Amygdala (tissue), 56 donors: ENCODE measurements around the gene GDPD5.
A peak's percentile ranks its signal among the peaks of the same experiment; 100 is the strongest.

Source experiments
- DNase-seq, 56 donors: peaks; one replicate each; lab custom pipeline; 2025; lab: John Stamatoyannopoulos, UW

Gene GDPD5

GRCh38 chr11:75537740-75538139, 12.0 kb upstream of the GDPD5 start:
- no peak for DNase-seq

GRCh38 chr11:75536786-75537641, 11.3 kb upstream of the GDPD5 start:
- no peak for DNase-seq

- DNase-seq: no peak
These were observed 9.3 kb upstream of the GDPD5 start for GRCh38 chr11:75535071-75535470.

GRCh38 chr11:75534259-75535069, 8.7 kb upstream of the GDPD5 start:
- DNase-seq: no peak

DNA sequence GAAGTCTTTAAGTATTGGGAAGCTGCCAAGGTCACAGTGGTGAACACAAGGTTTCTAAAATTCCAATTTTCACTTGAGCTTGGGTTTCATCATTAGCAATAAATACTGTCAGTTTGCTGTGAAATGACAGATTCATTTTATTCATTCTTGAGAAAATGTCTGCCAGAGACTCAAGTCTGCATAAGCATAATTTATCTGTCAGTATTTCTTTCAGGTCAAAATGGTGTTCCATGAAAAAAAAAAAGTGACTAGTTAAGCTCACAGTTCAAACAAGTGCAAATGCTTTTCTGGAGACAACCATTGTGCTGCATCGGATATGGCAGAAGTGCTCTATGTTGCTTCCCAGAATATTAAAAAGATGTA, 8.1 kb upstream of the GDPD5 start:
- no peak for DNase-seq

DNA sequence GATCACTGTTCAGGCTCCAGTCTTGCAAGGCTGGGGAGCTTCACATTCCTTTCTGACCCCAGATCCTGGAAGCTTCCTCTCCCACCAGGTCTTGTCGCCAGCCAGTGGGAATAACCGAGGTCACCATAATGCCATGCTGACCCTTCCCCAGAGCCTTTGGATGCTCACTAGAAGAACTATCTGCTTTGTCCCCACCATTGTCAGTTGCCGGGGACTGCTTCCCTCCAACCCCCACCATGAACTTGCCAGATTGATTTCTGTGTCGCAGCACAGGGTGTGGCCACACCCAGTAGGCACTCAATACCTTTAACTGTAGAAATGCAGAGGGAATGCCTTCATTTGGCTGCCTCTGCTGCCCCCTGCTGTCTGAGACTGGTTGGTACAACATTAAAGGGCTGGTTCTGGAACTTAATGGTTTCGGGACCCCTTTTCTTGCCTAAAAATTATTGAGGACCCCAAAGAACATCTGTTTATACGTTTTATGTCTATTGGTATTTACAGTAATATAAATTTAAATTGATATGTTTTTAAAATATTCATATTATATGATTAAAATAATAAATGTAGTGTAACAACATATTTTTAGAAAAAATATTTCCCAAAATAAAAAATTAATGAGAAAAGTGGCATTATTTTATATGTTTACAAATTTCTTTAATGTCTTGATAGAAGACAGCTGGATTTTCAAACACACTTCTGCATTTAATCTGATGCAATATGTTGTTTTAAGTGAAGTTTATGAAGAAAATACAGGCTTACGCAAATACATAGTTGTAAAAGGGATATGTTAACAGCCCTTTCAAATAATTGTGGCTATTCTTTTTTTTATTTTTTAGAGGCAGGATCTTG, 6.7 kb upstream of the GDPD5 start:
- DNase-seq: peak in 41 of 56 donors; percentile 5 to 86 (median 36)

DNA sequence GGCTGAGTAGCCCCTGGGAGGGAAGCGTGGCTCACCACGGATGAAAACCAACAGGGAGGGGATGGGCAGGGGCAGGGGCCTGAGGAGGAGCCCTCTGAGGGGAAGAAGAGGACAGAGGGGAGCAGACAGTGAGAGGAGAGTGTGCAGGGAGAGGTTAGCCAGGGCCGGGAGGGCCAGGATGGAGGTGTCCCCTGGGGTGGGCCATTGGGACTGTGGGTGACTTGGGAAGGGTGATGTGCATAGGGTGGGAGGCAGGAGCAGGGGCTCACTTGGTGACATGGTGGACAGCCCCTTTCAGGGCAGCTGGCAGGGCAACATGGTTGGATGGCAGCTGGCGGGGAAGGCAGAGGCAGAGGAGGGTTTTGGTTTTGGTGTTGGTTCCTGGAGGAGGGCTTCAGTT, 5.6 kb upstream of the GDPD5 start:
- DNase-seq: no peak

DNA sequence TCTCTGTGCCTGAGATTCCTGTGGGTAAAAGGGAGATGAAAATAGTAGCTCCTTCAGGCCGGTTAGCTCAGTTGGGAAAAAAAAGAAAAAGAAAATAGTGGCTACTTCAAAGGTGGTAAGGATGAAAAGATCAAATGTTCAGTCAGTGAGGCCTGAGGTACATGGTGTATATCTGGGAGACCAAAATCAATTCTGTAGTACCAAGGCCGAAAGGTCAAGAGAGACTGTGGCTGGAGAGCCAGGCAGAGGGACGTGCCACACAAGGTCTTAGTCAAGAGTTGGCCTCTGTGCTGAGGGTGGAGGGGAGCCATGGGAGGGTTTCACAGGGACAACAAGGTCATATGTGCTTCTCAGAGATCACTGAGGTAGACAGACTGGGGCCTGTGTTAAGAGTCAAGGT, 4.8 kb upstream of the GDPD5 start:
- no peak for DNase-seq

DNA sequence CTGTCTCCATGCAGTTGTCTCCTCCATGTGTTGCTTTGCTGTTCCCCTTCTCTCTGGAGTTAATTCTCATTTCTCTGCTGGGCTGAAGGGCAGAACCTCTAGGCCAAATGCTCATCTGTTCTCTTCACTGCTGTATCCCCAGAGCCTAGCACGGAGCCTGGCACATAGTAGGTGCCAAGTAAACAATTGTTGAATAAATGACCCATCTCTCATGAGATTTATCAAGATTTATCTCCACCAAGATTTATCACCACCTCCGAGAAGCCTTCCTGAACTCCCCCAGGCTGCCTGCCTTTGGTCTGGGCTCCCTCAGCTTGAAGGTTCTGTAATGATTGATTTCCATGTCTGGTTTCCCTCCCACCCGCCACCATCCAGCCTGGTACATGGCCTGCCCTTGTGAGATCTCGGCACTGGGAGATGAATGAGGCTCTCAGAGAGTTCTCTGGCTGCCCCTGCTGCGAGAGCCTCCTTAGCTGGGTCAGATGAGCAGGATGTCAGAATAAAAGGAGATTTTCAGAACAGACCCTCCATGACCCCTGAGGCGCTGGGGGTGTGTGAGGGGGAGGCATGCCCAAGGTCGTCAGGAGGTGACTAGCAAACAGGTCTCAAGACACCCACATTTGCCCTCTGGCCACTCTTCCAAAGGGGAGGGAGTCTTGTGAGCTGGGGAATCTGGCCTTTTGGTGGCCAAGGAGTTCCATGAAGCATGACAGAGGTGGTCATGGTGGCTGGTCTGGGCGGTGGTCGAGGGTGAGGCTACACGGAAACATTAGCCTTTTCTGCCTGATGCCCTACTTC, 2.4 kb upstream of the GDPD5 start:
- DNase-seq: no peak

- DNase-seq: no peak
These were observed 1.4 kb upstream of the GDPD5 start for GRCh38 chr11:75527130-75527529.

GRCh38 chr11:75526192-75526541, 426 bp upstream of the GDPD5 start:
- no peak for DNase-seq

GRCh38 chr11:75524665-75525432, 892 bp downstream of the GDPD5 start:
- DNase-seq: no peak

DNA sequence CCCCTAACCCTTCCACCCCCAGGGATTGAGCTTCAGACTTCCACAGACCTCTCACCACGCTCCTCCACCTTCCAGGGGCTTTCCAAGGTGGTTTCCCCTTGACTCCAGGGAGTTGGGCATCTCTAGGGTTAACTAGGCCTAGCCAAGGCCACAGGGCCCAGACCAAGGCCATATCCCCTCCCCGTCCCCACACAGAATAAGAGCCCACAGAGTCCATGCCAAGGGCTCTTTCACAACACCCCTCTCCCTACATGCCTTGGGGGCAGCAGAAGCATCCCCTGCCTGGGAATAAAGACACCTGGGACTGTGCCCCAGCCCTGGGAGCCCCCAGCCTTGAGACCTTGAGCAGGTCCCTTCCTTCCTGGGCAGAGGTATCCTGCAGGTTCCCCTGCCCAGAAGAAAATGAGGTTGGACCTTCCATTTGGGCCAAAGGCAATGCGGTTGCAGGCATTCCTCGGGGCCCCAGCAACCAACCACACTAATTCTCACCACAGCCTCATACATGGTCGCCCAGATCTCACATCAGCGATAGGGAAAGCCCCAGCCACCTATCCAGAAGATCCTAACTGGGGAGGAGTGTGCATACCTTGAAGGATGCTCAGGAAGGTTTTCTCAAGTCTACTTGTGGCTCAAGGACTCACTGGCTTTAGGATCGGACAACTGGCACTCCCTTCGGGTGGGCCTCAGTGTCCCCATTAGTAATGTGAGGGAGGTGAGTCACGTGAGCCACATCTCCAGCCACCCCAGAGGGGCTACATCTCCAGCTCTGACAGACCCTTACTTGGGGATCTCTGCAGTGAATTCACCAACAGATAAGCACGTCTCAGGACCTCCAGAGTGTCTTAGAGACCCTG, 1.7 kb downstream of the GDPD5 start:
- DNase-seq: peak in 1 of 56 donors; percentile 7

DNA sequence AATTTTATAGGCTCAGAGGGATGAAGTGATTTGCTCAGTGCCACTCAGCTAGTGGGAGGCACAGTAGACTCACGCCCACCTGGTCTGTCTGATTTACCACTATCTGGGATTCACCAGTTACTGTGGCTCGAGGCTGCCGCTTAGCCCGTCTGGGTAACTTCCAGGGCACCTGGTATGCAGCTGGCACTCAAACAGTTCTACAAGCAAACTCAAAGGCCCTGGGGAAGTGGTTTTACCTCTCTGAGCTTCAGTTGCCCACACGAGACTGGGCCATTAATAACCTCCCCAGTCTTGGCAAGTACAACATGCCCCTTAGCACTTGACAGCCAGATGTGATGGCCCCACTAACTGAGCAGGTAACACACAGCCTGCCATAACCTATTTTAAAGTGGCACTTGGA, 2.6 kb downstream of the GDPD5 start:
- DNase-seq: no peak

GRCh38 chr11:75522286-75523044, 3.3 kb downstream of the GDPD5 start:
- no peak for DNase-seq

DNA sequence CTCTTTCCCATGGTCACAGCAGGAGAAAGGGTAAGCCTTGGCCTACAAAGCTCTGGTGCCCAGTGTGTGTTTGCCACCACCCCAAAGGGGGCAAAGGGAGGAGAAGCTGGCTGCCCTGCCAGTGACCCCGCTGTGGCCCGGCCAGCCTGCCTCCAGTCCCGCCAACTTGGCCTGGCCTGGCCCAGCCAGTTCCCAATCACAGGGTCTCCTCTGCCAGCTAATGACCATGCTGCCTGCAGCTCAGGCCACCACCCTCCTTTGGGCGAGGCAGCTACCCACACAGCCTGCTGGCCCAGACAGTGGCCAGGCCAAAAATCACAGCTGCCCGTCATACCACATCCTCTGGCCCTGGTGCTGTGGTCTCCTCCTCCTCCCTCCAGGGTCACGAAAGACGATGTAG, 5.1 kb downstream of the GDPD5 start:
- peak in 7 of 56 donors; percentile 6 to 52 (median 12) for DNase-seq

DNA sequence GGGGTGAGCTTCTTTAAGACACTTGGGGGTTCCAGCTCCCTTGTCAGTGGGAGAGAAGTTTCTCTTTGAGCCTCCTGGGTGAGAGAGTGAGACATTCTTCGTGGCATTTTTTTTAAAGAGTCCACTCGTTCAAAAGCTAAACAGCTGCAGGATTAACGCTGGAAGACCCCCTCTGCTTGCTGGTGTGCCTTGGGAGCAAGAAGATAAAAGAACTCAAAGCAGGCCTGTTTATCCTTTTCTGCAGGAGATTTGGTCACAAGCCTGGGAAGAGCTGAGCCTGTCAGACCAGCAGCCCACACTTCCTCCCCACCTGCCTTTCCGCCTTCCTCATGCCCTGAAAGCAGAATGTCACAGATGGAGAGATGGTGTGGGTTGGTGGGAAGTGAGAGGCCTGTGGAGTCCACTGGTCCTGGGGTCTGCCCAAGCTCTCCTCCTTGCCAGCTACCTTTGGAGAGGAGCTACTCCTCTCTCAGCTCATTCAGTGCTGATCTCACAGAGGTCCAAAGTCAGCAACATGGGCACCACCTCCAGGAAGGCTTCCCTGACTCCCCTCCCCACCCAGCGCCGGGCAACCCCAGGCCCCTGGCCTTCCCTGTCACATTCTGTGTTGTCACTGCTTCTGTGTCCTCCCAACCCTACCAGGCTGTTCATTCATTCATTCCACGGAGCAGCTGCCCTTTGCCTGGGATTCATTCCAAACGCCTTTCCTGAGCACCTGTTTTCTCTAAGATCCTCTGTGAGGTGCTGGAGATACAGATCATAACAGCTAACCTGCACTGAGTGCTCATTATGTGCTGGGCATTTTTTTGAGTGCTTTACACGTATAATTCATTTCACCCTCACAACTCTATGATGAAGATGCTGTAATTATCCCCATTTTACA, 6.7 kb downstream of the GDPD5 start:
- no peak for DNase-seq
